SH-SY5Y (cell line): ENCODE results near the gene SPTB.

ENCODE experiments used
- GATA2 ChIP-seq: IDR thresholded peaks from 2 replicates; pipeline ENCODE4 v1.6.1; 2011; ENCODE audit warnings: mild to moderate bottlenecking, low read depth, low read length
- GATA3 ChIP-seq: IDR thresholded peaks from 2 replicates; pipeline ENCODE4 v1.6.1; 2011; ENCODE audit warnings: low read depth, mild to moderate bottlenecking, low read length, moderate library complexity

GRCh38 chr14:64728856-64729255, 150.9 kb downstream of the SPTB start:
- TF ChIP-seq GATA2 = no peak
- TF ChIP-seq GATA3 = no peak
